Keratinocyte (primary cell): ENCODE measurements around the gene DNAJB6. TPM values are rescaled to one million over a fixed set of nuclear protein-coding genes. Genes with fewer than 3 reads are reported as not detected.
"Not testable (repeated sequence)": the region's sequence is repeated elsewhere in the genome, so short reads cannot be mapped to it uniquely, and the experiment has no call there.

ENCODE experiments used
- DNase-seq: peaks from one replicate; pipeline ENCODE4 v3.0.0-alpha.2; 2011; ENCODE audit warnings: low read depth, missing footprints, low spot score
- FAIRE-seq: peaks from 2 replicates; lab custom pipeline; 2011; peaks lifted over from hg19 to GRCh38; lab: Jason Lieb, UNC
- H2AFZ ChIP-seq: 2 replicates; pipeline ENCODE4 v1.6.0; 2012; ENCODE audit warnings: low read length, control low read depth, inconsistent platforms; ENCODE audit not compliant: control insufficient read depth
- H3K27ac ChIP-seq: 2 replicates; pipeline ENCODE4 v1.5.1; 2011; ENCODE audit warnings: low read length; ENCODE audit not compliant: control insufficient read depth, insufficient read depth
- H3K27me3 ChIP-seq: 3 replicates; pipeline ENCODE4 v1.6.0; 2011; ENCODE audit warnings: low read length; ENCODE audit not compliant: control insufficient read depth, insufficient read depth; ENCODE audit errors: extremely low read depth
- H3K36me3 ChIP-seq, 2 experiments: 2 replicates in 1 of 2; 3 replicates in 1 of 2; pipeline ENCODE4 v1.5.1; 2011; ENCODE audit warnings: low read length in 2 of 2, mild to moderate bottlenecking in 1 of 2; ENCODE audit not compliant: control insufficient read depth in 2 of 2, insufficient read depth in 2 of 2; ENCODE audit errors: extremely low read depth in 1 of 2
- H3K4me1 ChIP-seq: 3 replicates; pipeline ENCODE4 v1.5.1; 2011; ENCODE audit warnings: low read length; ENCODE audit not compliant: control insufficient read depth, insufficient read depth; ENCODE audit errors: extremely low read depth
- H3K4me2 ChIP-seq: 3 replicates; pipeline ENCODE4 v1.6.0; 2011; ENCODE audit warnings: low read depth, low read length; ENCODE audit not compliant: control insufficient read depth, insufficient read depth; ENCODE audit errors: extremely low read depth
- H3K4me3 ChIP-seq, 3 experiments: fragments of 200-600 bp in 1 of 3; sonication (generic) in 1 of 3; 2 replicates in 2 of 3; 3 replicates in 1 of 3; pipeline ENCODE4 v1.5.1; 2011 to 2016; ENCODE audit warnings: low read length in 3 of 3, mild to moderate bottlenecking in 3 of 3, control low read depth in 2 of 3, inconsistent platforms in 1 of 3, low read depth in 1 of 3, mixed read lengths in 1 of 3, mixed run types in 1 of 3, moderate library complexity in 1 of 3; ENCODE audit not compliant: control insufficient read depth in 2 of 3, insufficient read depth in 2 of 3; ENCODE audit errors: extremely low read depth in 1 of 3
- H3K79me2 ChIP-seq: 2 replicates; pipeline ENCODE4 v1.6.0; 2012; ENCODE audit warnings: low read length; ENCODE audit not compliant: control insufficient read depth, insufficient read depth
- H3K9ac ChIP-seq: 3 replicates; pipeline ENCODE4 v1.6.0; 2011; ENCODE audit warnings: low read length; ENCODE audit not compliant: control insufficient read depth, insufficient read depth; ENCODE audit errors: extremely low read depth
- H3K9me1 ChIP-seq: 3 replicates; pipeline ENCODE4 v1.6.0; 2011; ENCODE audit warnings: low read length; ENCODE audit not compliant: control insufficient read depth, insufficient read depth; ENCODE audit errors: extremely low read depth
- H3K9me3 ChIP-seq: 2 replicates; pipeline ENCODE4 v1.5.1; 2012; ENCODE audit warnings: low read depth, low read length; ENCODE audit not compliant: control insufficient read depth
- H4K20me1 ChIP-seq: 3 replicates; pipeline ENCODE4 v1.6.0; 2011; ENCODE audit warnings: low read length; ENCODE audit not compliant: control insufficient read depth, insufficient read depth; ENCODE audit errors: extremely low read depth
- CTCF ChIP-seq, 3 experiments: IDR thresholded peaks in 1 of 3; conservative IDR thresholded peaks in 1 of 3; optimal IDR thresholded peaks in 1 of 3; 2 replicates in 2 of 3; 3 replicates in 1 of 3; pipeline versions ENCODE3 to v1.5.1; 2011; ENCODE audit warnings: low read length in 3 of 3, mild to moderate bottlenecking in 3 of 3, moderate library complexity in 2 of 3, control low read depth in 1 of 3, inconsistent platforms in 1 of 3; ENCODE audit not compliant: insufficient read depth in 2 of 3; ENCODE audit errors: extremely low read depth in 1 of 3
- EZH2 ChIP-seq: IDR thresholded peaks from one replicate; pipeline ENCODE4 v1.6.1; 2012; ENCODE audit warnings: inconsistent platforms, mild to moderate bottlenecking, low read length, moderate library complexity
- dilution Hi-C: fragments of 300-500 bp; cut with MboI; formaldehyde crosslinking; loops from one replicate; pipeline ENCODE4 v1.7.0; 2020; ENCODE audit warnings: low sequenced_read_pairs; ENCODE audit not compliant: extremely low pct_ligation_motif_present
- polyA plus RNA-seq, 5 experiments: library from polyadenylated mRNA; depleted of rRNA in 3 of 5; stranded (reverse) in 3 of 5; stranded (forward) in 1 of 5; unstranded in 1 of 5; fragments of >200 nt; gene quantifications; 1 replicate in 1 of 5; 2 replicates in 3 of 5; 3 replicates in 1 of 5; pipeline versions ENCODE4 v1.2.1 to v1.2.3, GENCODE V29; 2011 to 2012; ENCODE audit warnings: missing spikeins in 2 of 5, low read depth in 1 of 5, low replicate concordance in 1 of 5

The DNAJB6 gene
- polyA plus RNA-seq, 1 donor (not counting 4 experiments of a cell fraction or from before 2014, with no cell fraction given) = 152 TPM

GRCh38 chr7:157329447-157329846 lies 7.4 kb upstream of the DNAJB6 start:
- no peak for FAIRE-seq
- H3K9me3 ChIP-seq = no peaks in the 10 kb centered on the region
- H3K9ac ChIP-seq = no peak overlapping the region
- no peak overlapping the region for H3K27ac ChIP-seq
- no peak overlapping the region for H3K4me2 ChIP-seq
- H4K20me1 ChIP-seq = no peaks in the 10 kb centered on the region
- dilution Hi-C loops = no loop called here
- H3K4me1 ChIP-seq = no peaks in the 10 kb centered on the region
- H3K9me1 ChIP-seq = no peaks in the 10 kb centered on the region
- H3K4me3 ChIP-seq = no peak overlapping the region
- H3K36me3 ChIP-seq = no peaks in the 10 kb centered on the region
- H3K79me2 ChIP-seq = no peaks in the 10 kb centered on the region
- H3K27me3 ChIP-seq = no peaks in the 10 kb centered on the region
- no peak for DNase-seq
- TF ChIP-seq EZH2 (no peak), CTCF (optimal IDR thresholded peaks at IDR 0.05 in 1 of 3, IDR thresholded peaks at IDR 0.05 in 1 of 3, conservative IDR thresholded peaks at IDR 0.05 in 1 of 3; ENCODE audit: extremely low read depth in 1 of 3, insufficient read depth in 2 of 3, low read length in 3 of 3) (no peak)
- H2AFZ ChIP-seq = peak overlapping the region; percentile 13

- H3K79me2 ChIP-seq, dilution Hi-C loops: not testable (repeated sequence)
Measured at GRCh38 chr7:157330567-157330966, 6.2 kb upstream of the DNAJB6 start.

GRCh38 chr7:157331049-157331448 lies 5.8 kb upstream of the DNAJB6 start:
- H3K9me3 ChIP-seq, H3K9ac ChIP-seq, dilution Hi-C loops, FAIRE-seq, H3K9me1 ChIP-seq, DNase-seq, H4K20me1 ChIP-seq, H3K27ac ChIP-seq, H3K4me3 ChIP-seq, H3K36me3 ChIP-seq, H3K4me1 ChIP-seq, H3K79me2 ChIP-seq, H2AFZ ChIP-seq, H3K4me2 ChIP-seq, H3K27me3 ChIP-seq: not testable (repeated sequence)

More at GRCh38 chr7:157330567-157330966, 6.2 kb upstream of the DNAJB6 start:
- not testable (repeated sequence) for H4K20me1 ChIP-seq, H3K4me2 ChIP-seq, DNase-seq, H3K36me3 ChIP-seq, H3K9me1 ChIP-seq, H3K27me3 ChIP-seq, H3K4me1 ChIP-seq, H3K9me3 ChIP-seq, H3K9ac ChIP-seq, H2AFZ ChIP-seq, H3K4me3 ChIP-seq, FAIRE-seq, H3K27ac ChIP-seq
